ENCODE results near the gene TMIGD3.
A peak's percentile ranks its signal among the peaks of the same experiment; 100 is the strongest.

TMIGD3 gene

DNA sequence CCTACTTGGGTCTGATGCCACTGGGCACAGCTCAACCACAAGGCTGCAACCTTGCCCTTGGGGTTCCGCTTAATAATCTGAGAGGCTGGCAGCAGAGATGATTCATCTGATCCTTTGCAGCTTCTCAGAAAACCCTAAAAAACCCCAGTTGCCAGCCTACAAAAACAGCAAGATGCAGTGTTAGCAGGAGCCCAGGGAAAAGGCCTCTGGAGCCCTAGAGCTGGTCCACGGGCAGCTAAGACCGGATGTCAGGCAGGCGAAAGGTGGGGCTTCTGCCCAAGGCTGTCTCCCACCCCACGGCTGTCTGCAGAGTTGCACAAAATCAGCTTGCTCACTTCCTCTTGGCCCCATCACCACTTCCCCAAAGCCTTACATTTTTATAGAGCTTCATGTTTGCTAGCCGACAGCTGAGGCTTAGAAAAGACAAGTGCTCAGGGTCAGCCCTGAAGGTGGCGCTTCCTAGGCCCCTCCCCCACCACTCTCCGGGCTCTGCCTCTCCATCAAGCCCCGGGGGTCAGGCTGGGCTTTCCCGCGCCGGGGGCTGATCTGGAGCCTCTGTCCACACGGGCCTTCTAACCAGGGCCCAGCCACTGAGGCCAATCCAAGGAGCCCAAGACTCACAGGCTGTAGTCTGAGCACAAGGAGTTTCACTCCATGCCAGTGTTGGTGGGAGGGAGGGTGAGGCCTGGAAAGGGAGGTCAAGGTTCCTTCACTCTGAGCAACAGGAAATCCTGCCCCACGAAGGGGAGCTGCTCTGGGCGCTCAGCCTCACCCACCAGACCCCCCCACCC is 4.2 kb upstream of the TMIGD3 start:
- DNase-seq = no peak

DNA sequence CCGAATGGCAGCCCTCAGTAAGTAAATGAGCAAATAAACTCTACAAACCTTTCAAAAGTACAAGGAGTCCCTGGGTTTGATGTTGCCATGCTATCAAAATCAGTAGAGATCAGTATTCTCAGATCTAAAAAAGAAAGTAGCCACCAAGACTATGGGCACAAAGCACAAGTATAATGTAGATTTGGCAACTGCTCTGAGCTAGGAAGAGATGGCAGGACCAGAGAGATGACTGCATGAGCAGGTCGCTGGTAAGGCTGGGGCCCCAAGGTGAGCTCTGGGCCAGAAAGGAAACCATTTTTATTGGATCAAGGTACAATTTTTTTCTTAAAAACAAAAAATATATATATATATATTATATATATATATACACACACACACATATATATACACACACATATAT is 3.1 kb upstream of the TMIGD3 start:
- no peak for DNase-seq

DNA sequence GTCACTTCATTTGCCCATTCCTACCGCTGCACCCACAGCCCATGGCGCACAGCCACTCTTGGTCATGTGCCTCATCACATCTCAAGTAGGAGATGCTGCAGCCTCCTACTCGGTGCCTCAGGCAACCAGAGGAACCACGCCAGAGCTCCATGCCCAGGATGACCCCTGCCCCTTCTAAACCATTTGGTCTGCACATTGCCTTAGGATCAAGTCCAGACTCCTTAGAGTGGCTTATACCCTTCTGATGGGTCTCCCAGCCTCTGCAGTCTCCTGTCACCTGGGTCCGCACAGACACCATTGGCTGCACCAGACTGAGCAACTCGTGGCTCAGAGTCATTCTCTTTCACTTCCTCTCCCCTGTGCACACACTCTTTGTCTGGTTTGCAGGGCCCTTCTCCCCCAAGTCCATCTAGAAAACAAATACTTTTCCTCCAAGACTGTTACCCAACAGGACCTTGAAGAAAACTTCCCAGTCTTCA is 2.2 kb upstream of the TMIGD3 start:
- no peak for DNase-seq

DNA sequence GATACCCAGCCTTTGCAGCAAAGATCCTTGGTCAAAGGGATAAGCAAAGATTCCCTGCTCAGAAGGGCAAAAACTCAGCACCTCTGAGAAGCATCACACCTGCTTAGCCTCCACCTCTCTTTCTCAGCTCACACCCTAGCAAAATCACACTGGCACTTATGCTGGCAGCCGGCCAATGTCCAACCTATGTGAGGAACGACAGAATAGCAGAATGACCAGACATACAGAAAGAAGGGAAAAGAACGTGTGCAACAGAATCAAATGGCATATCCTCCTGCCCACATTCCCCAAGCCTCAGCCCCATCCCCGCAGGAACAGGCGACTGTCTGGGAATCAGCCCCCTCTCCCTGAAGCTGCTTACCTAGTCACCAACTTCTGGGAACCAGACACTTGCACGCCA is 664 bp upstream of the TMIGD3 start:
- DNase-seq = no peak

DNA sequence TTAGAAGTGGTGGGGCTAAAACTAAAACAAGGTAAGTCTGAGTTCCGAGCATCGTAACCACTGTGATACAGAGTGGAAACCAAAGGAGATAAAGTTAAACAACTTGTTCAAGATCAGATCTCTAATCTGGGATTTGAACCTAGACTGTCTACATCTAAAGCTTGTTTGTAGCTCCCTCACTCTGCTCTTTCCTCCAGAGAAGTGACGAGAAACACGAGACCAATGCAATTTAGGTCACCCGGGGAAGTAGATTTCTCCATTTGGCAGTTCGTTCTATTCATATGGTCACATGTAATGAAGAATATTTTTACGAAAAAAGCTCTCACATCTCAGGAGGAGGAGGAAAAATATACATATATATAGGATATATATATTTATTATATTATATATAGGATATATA is 1.8 kb downstream of the TMIGD3 start:
- DNase-seq = no peak

DNA sequence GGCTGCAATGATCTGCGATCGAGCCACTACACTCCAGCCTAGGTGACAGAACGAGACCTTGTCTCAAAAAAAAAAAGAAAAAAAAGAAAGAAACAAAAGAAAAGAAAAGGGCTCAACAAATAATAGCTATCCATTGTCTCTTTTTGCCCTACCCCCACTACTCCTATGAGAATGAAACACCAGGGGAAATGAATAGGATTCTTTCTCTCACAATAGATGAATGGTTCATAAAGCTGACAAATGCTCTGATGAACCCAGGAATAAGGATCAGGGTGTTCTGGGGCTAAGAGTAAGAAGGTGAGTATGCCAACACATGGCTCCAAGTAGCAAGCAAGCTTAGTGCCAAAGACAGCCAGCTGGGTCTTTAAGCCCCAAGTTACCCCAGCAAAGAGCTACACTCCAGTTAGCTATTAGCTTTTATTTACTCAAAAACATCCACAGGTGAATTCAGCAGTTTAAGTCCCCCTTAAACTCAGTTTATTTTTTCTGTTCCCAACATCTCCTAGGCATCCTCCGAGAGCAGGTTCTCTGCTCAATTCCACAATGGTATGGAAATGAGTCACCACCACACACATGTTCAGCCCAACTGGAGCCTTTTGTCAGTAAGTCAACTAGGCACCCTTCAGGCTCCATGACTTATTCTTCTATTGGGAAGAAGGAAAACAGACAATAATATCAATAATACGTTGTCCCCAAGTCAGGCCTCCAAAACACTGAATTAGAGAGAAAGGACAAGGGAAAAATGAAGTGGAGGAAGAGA is 4.2 kb downstream of the TMIGD3 start:
- no peak for DNase-seq

DNA sequence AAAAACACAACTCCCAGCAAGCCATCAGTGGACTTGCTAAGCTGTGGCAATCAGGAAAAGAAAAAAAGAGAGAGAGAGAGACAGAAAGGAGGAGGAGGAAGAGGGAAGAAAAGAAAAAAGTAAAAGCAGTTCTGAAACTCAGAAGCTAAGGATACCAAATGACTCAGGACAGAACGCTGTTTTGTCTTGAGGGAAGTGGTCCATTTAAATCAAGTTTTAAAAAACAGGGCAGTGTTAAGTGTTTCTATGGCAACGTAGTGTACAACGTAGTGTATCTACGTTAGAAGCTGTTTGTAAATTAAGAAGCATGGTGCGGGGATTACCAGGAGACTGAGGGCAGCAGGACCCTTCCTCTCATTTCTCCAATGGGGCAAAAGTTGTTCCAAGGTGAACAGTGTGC is 5.8 kb downstream of the TMIGD3 start:
- no peak for DNase-seq

DNA sequence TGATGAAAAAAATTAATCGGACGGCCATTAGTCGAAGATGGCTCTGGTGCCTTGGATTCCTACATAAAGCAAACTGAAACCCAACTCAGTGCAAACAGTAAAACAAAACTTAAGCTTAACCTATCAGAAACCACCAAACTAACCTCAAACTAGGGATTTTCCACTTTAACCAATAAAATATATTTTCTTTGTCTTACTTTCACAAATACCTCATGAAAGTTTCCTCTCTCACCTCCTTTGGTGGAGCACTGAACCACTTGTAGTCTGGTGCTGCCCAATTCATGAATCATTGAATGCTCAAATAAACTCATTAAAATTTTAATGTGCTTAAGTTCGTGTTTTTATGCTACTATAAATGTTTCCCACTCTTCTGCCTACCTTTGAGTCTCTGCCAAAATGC is 7.0 kb downstream of the TMIGD3 start:
- no peak for DNase-seq

DNA sequence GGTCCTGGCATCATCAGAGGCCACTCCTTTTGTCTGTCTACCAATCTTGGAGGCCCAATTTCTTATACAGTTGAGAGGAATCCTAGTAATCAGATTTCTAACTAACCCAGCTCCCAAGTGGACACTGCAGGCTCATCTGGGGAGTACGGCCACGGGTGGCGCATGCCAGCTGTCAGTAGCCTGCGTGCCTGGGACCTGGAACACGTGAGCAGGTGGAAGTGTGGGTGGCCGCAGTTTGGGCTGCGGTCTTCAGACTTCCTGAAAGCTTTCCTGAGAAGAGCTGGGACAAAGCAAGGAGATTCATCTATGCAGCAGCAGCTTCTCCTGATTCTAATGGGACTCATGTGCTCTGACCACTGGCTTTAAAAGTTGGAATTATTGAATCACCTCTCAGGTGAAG is 12.4 kb downstream of the TMIGD3 start:
- no peak for DNase-seq

DNA sequence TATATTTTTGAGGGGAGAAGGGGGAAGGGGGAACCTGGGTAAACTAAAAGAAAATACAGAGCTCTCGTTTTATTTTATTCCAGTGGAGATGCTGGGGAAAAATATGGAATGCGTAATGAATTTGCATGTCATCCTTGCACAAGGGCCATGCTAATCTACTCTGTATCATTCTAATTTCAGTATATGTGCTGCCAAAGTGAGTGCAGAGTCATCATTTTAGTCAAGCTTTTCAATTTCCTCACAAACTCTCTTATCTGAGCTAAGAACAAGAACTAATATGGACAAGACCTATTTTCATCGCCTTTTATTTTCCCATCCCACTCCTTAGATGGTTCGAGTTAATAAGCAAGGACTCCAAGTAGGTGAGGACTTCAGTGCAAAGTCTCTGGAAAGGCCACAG is 13.2 kb downstream of the TMIGD3 start:
- no peak for DNase-seq

DNA sequence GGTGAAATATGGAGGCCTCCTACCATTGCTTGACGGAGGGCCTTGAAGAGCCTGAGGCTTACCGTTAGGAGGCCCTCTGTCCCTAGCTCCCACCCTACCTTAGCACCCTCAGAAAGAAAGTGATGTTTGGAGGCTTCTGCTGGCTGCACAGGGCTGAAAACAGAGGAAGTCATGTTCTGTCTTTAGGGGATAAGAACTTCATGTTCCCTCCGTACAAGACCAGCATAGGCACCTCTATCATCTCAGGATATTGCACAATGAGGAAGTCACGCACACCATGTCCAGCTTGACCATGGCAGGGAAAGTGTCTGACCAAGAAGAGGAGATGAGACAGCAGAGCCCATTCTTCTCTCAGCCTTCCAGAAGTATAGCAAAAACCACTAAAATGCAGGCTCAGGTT is 13.8 kb downstream of the TMIGD3 start:
- no peak for DNase-seq

DNA sequence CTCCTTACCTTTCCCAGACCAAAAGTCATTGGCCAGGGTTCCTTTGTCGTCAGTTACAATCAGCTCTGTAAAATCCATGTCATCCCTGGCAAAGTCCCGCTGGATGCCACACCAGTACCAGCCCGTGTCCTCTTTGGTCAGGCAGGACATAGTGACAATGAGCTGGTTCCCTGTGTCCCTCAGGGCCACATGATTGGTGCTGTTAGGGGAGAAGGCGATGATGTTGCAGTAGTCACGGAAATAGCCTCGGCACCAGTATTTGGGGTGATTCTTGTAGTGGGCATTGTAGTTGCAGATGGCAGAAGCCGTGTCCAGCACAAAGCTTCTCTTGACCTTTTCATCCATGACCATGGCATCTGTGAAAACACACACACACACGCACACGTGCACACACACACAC is 14.8 kb downstream of the TMIGD3 start:
- DNase-seq = no peak

DNA sequence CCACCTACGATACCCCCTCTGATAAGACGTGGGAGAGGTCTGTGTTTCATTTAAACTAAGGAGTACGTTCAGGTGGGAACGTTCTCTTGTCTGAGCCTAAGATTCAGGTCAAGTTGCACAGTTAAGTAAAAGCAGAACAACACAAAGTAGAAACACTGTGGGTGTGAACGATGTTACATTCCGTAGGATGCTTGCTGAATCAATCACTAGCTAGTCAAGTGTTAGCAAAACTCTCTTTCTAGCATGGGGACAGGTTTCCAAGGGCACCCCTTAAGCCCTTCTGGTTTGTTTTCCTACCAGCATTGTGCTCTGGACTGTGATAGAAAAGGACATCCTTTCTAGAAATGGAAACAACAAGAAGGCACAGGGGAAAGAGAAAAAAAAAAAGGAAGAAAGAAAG is 16.3 kb downstream of the TMIGD3 start:
- no peak for DNase-seq

DNA sequence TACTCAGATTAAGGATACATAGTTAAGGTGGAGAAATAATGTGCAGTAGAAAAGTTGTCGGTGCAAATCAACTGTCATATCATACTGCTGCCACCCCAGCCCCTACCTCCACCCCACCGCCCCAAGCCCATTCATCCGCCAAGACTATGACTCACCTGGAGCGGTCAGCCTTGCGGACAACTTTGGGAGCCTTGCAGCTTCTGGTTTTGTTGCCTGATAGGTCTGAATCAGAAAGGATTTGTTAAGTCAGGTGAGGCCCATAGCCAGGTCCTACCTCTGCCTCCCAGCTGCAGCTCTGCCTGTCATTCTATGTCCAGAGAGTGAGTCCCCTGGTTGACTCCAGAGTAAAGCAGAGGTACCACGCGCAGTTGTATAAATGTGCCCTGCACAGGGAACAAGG is 17.0 kb downstream of the TMIGD3 start:
- no peak for DNase-seq

DNA sequence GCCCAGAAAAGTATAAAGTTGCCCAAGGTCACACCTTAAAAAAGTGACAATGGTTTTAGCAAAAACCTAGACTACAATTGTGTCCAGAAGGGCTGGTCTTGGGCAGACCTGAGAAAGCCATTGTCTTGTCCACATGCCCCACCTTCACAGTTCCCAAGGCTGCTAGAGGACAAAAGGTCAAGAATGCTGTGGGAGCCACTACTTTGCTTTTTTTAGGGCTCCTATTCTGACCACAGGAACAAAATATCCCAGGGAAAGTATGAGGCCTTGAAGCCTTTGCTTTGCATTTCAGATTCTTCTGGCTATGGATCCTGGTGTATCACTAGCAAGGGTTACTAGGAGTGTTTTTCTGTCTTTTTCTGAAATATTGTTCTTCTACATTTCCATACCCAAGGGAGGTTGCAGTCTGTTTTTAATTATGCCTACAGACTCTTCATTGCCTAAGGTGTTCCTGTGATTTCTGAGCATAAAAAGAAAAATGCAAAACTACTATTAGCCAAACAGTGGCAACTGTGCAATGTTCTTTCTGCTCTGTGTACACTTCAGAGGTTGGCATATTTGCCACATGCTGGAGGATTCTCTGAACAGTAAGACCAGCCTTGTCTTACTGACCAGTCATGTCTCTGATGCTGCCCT is 18.9 kb downstream of the TMIGD3 start:
- no peak for DNase-seq

DNA sequence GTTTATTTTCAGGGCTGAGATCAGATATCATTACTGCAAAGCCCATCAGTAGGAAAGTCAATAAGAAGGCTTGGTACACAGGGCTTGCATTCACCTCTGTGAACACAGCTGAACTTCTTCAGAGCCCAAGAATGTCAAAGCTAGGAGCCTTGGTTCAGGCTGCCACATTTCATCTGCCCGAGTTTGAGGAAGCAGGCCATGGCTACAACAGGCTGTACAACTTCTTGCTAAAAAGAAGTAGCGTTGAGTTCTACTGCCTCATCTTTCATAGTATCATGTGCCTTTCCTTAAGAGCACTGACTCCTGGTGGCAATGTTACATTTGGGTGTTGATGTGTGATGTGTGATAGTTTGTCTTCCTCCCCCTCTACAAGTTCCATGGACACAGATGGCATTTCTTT is 19.6 kb downstream of the TMIGD3 start:
- DNase-seq = no peak

DNA sequence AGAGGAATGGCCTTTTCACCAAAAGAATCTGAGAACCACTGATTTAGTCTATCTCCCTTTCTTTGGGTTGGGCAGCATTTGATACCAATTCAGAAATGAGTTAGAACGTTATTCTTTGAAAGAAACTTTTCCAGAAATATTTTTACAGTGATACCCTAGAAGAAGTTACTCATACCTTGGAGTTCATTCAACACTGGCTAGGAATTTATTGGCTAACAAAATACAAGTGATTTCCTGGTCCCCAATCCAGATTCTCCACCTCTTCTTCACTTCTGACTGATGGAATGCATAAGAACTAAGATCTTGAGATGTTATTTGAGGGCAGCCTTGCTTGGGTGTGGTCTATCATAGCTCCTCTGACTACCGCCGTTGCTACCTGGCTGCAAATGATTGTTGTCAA is 20.3 kb downstream of the TMIGD3 start:
- DNase-seq = no peak

DNA sequence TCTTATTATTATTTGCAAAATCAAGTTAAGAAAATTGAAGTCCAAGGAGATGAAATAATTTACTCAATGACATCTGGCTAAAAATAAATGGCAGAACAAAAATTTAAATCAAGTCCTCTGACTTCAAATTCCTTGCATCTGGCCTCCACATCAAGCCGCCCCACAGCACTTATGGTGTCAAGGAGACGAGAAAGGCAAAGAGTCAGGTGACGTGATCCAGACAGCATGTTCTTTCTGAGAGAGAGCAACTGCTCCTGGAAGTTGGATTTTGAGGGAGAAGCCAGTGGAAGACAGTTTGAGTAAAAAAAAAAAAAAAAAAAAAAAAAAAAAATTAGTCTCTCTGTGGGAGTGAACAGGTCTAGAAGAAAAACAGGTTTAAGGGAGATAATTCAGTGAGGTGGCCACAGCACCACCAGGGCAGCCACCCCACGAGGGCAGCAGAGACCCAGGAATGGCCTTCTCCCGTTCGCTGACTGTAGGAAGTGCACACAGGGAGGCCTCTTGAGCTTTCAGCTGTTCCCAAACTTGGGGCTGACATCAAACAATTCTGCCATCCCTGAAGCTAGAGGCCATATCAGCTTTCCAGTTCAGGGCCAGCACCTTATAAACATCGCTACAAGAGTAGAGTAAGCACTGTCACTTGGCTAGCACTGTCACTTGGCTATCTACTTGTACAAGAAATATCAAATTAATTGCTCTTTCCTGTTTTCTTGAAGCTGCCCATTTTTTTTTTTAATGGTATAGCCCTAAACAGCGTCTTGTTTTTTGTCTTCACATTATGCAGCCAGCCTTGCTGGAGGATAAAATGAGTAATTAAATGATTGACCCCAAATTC is 21.8 kb downstream of the TMIGD3 start:
- DNase-seq = peak; percentile 72

DNA sequence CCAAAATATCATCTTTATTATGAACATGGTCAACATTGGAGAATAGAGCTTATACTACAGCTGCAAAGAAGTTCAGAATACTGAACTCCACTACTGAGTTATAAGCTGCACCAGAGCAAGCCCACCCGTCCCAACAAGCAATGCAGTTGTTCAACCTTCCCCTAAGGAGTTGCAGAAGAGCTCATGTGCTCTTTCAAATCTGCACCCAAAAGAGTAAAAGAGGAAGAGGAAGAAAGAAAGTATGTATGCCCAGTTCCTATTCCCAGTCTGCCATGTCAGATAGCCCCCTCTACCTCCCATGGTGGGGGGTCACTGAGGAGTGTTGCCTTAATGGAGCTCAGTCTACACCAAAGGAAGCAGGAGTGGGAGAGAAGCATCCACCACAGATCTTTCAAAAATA is 22.8 kb downstream of the TMIGD3 start:
- no peak for DNase-seq

DNA sequence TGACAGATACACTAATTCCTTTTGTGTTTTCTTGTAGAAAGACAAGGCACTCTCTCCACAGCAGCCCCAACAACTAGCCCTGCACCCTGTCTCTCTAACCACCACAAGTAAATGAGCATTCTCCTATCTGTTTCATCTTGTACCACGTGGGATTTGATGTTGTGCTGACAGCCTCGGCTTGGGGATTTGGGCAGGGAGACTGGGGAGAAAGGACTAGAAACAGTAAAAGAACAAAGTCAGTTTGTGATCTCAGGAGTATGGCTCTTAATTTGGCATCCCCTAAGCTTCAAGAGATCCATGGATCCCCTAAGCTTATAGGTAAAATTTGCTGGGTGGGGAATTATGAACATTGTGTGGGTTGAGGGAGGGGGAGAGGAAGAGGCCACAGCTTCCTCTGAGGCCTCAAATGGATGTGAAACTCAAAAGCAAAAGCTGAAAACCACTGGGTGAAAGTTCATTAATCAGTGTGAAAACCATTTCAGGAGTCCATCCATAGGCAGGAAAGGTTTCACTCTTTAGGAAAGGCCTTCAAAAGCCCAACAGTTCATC is 26.6 kb downstream of the TMIGD3 start:
- DNase-seq = no peak

DNA sequence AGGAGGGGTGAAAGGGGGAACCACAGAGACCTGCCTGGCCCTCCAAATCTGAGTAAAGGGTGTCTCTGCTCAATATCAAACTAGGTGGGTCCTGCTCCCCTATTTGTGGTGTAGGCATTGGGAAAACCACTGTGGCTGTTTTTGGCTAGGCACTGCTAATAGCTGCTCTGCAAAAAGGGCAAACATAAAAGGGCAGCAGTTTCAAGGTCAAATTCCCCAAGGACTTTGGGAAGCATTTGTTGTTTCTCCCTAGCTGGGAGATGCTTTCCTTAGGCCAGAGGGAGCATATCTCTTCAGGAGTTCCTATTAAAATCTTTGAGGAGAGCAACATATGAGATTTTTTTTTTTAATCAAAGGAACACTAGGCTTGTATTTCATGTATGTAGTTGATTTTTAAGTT is 27.2 kb downstream of the TMIGD3 start:
- no peak for DNase-seq

DNA sequence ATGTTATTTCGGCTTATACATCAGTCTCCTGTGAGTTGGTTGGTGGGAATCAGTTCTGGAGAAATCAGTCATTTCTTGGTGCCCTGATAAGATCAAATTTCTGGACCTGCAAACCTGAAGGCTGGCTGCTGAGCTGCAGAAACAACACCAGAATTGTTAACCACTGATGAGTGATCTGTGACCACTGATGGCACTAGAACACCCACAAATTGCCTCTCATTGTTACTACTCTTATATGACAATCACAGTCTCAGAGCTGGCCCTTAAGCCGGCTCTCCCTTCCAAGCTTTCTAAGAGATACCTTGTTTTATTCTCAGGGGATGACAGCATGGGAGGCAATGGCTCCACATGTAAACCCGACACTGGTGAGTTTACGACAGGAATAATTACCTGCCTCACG is 27.7 kb downstream of the TMIGD3 start:
- DNase-seq = no peak

DNA sequence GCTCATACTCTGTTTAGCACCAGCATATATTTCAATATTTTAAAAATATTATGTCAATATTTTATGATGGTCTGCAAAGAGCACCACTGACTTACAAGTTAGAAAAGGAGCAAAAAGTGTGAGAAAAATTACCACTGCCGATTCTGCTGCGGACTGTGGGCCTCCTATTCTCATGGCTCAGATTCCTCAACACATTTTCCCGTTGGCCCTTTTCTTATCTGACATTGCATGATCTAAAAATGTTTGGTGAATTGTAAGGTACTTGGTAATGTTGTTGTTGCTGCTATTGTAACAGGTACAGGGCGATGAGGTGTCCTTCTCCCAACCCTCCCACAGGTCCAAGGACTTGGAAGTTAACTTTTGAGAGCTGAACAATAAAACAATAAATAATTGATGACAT is 28.9 kb downstream of the TMIGD3 start:
- no peak for DNase-seq
